ENCODE measurements around the gene RANBP9.

Gene RANBP9

GRCh38 chr6:13589801-13590200 is 121.8 kb downstream of the RANBP9 start:
- no peak for ATAC-seq
- no peak for TF ChIP-seq OSR1 (CRISPR knock-in tag; IDR thresholded peaks at IDR 0.05)
- no peak for TF ChIP-seq TOX (CRISPR knock-in tag; IDR thresholded peaks at IDR 0.05; ENCODE audit: borderline replicate concordance)
- no peak for TF ChIP-seq ZFP30 (CRISPR knock-in tag; IDR thresholded peaks at IDR 0.05)
- TF ChIP-seq BACH2 (CRISPR knock-in tag; IDR thresholded peaks at IDR 0.05; ENCODE audit: borderline replicate concordance) = no peak
- no peak for TF ChIP-seq TSHZ2 (CRISPR knock-in tag; IDR thresholded peaks at IDR 0.05)
- no peak for TF ChIP-seq POU6F1 (CRISPR knock-in tag; IDR thresholded peaks at IDR 0.05; ENCODE audit: borderline replicate concordance, low read depth)
- TF ChIP-seq ARNTL (CRISPR knock-in tag; IDR thresholded peaks at IDR 0.05; ENCODE audit: borderline replicate concordance, low read depth) = no peak
- no peak for TF ChIP-seq ZC3H10 (CRISPR knock-in tag; IDR thresholded peaks at IDR 0.05)
- TF ChIP-seq ZNF8 (CRISPR knock-in tag; IDR thresholded peaks at IDR 0.05) = no peak
- no peak for TF ChIP-seq ISL1 (CRISPR knock-in tag; IDR thresholded peaks at IDR 0.05)
- TF ChIP-seq ZNF70 (CRISPR knock-in tag; IDR thresholded peaks at IDR 0.05) = no peak
- TF ChIP-seq ESRRG (CRISPR knock-in tag; IDR thresholded peaks at IDR 0.05) = no peak
- no peak for TF ChIP-seq CSDC2 (CRISPR knock-in tag; IDR thresholded peaks at IDR 0.05)
- TF ChIP-seq CSRNP3 (CRISPR knock-in tag; IDR thresholded peaks at IDR 0.05) = no peak
- TF ChIP-seq PATZ1 (CRISPR knock-in tag; IDR thresholded peaks at IDR 0.05; ENCODE audit: borderline replicate concordance) = no peak
- no peak for TF ChIP-seq GLIS3 (CRISPR knock-in tag; IDR thresholded peaks at IDR 0.05)
- no peak for TF ChIP-seq PPARA (CRISPR knock-in tag; IDR thresholded peaks at IDR 0.05; ENCODE audit: borderline replicate concordance)
- no peak for TF ChIP-seq TCF4 (CRISPR knock-in tag; IDR thresholded peaks at IDR 0.05; ENCODE audit: borderline replicate concordance)
- TF ChIP-seq RARB (CRISPR knock-in tag; IDR thresholded peaks at IDR 0.05) = no peak
- TF ChIP-seq ZNF565 (CRISPR knock-in tag; conservative IDR thresholded peaks at IDR 0.05; ENCODE audit: low read depth) = no peak

GRCh38 chr6:13586603-13587542 is 124.8 kb downstream of the RANBP9 start:
- ATAC-seq = no peak
- no peak for TF ChIP-seq GLIS3 (CRISPR knock-in tag; IDR thresholded peaks at IDR 0.05)
- no peak for TF ChIP-seq ISL1 (CRISPR knock-in tag; IDR thresholded peaks at IDR 0.05)
- TF ChIP-seq POU6F1 (CRISPR knock-in tag; IDR thresholded peaks at IDR 0.05; ENCODE audit: borderline replicate concordance, low read depth) = no peak
- TF ChIP-seq TCF4 (CRISPR knock-in tag; IDR thresholded peaks at IDR 0.05; ENCODE audit: borderline replicate concordance) = no peak
- no peak for TF ChIP-seq CREB5 (CRISPR knock-in tag; IDR thresholded peaks at IDR 0.05; ENCODE audit: low read depth)
- no peak for TF ChIP-seq ESRRG (CRISPR knock-in tag; IDR thresholded peaks at IDR 0.05)
- TF ChIP-seq BACH2 (CRISPR knock-in tag; IDR thresholded peaks at IDR 0.05; ENCODE audit: borderline replicate concordance) = no peak
- TF ChIP-seq TOX (CRISPR knock-in tag; IDR thresholded peaks at IDR 0.05; ENCODE audit: borderline replicate concordance) = no peak
- TF ChIP-seq ZNF8 (CRISPR knock-in tag; IDR thresholded peaks at IDR 0.05) = no peak
- no peak for TF ChIP-seq PPARA (CRISPR knock-in tag; IDR thresholded peaks at IDR 0.05; ENCODE audit: borderline replicate concordance)
- no peak for TF ChIP-seq ZNF70 (CRISPR knock-in tag; IDR thresholded peaks at IDR 0.05)
- TF ChIP-seq ZNF565 (CRISPR knock-in tag; conservative IDR thresholded peaks at IDR 0.05; ENCODE audit: low read depth) = no peak
- no peak for TF ChIP-seq ZFP30 (CRISPR knock-in tag; IDR thresholded peaks at IDR 0.05)
- TF ChIP-seq SNAI2 (CRISPR knock-in tag; IDR thresholded peaks at IDR 0.05) = no peak
- no peak for TF ChIP-seq CSRNP3 (CRISPR knock-in tag; IDR thresholded peaks at IDR 0.05)
- TF ChIP-seq ARNTL (CRISPR knock-in tag; IDR thresholded peaks at IDR 0.05; ENCODE audit: borderline replicate concordance, low read depth) = no peak
- TF ChIP-seq OSR1 (CRISPR knock-in tag; IDR thresholded peaks at IDR 0.05) = no peak
- no peak for TF ChIP-seq PATZ1 (CRISPR knock-in tag; IDR thresholded peaks at IDR 0.05; ENCODE audit: borderline replicate concordance)

Data from SK-N-SH treated with all-trans-retinoic acid at 6 μM for 48 hours (cell line).